Measurements from ENCODE around the gene CUEDC1. TPM values are rescaled to one million over a fixed set of nuclear protein-coding genes. Genes with fewer than 3 reads are reported as not detected.

CUEDC1 gene
- polyA plus RNA-seq, 2 of the 4 experiments (the other 2 are of a cell fraction), result 44.3 to 90.6 TPM

DNA sequence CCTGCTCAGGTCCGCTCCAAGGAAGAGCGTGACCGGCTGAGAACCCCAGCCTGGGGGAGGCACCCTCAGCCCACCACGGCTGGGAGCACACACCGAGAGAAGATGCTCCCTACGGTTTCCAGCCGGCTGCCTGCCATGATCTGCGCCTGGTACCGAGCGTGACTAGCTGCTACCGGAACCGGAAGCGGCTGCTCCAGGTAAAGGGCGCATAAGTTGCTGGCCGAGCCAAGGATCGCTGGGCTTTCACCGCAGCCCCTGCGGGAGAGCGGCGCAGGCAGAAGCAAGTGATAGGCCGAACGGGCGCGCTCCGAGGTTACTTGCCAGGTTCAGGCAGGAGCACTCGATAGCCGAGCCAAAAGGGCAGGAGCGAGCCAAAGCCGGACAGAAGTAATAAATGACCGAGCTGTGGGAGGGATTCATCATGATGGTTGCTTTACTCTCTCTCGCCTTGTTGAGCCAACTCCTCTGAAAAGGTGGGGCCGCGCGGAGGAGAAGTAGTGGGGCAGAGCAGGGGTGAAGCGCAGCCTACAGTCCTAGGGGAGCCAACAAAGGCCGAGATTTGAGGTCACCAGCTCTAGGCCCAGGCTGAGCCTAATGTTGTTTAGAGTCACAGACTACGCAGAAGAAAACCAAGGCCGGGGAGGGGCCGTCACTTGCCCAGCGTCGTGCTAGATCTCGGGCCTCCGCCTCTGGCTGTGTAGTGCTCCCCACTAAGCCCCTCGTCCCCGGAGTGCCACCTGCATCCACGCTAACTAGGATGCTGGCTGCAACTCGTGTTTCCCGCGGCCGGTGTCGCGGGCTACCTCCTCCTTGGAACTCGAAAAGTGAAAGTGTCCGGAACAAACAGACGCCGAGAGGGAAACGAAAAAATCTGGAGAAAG lies 105.1 kb downstream of the CUEDC1 start, which contains the start of gene MRPS23 (continued):
- TF ChIP-seq ZSCAN20 (CRISPR knock-in tag; IDR thresholded peaks at IDR 0.05) (no peak), FOSB (CRISPR knock-in tag; IDR thresholded peaks at IDR 0.05) (no peak), RARB (CRISPR knock-in tag; IDR thresholded peaks at IDR 0.05) (no peak), ESRRA (IDR thresholded peaks at IDR 0.05; ENCODE audit: borderline replicate concordance, low read length) (peak; percentile 48; the same call in 1 of the 2 replicates), KDM1A (IDR thresholded peaks at IDR 0.05; ENCODE audit: low read depth) (no peak), HOXB5 (CRISPR knock-in tag; IDR thresholded peaks at IDR 0.05) (no peak), CHD2 (IDR thresholded peaks at IDR 0.05; ENCODE audit: low read length, partially characterized antibody) (peak; percentile 12), MYC (IDR thresholded peaks at IDR 0.05; ENCODE audit: borderline replicate concordance, low read length) (peak; percentile 87), HDAC2 (IDR thresholded peaks at IDR 0.05) (no peak), POLR2A (IDR thresholded peaks at IDR 0.05; ENCODE audit: low read length) (peak; percentile 84), JUN (IDR thresholded peaks at IDR 0.05) (peak; percentile 93 to 97; a peak in 4 of 5 replicates), SMC3 (IDR thresholded peaks at IDR 0.05) (peak; percentile 40; the same call in 2 of the 3 replicates)
- TF ChIP-seq, protein P1, sequence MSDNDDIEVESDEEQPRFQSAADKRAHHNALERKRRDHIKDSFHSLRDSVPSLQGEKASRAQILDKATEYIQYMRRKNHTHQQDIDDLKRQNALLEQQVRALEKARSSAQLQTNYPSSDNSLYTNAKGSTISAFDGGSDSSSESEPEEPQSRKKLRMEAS (IDR thresholded peaks at IDR 0.05), result peak; percentile 97
- TF ChIP-seq, protein P2, sequence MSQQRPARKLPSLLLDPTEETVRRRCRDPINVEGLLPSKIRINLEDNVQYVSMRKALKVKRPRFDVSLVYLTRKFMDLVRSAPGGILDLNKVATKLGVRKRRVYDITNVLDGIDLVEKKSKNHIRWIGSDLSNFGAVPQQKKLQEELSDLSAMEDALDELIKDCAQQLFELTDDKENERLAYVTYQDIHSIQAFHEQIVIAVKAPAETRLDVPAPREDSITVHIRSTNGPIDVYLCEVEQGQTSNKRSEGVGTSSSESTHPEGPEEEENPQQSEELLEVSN (IDR thresholded peaks at IDR 0.05; ENCODE audit: borderline replicate concordance, low read depth), result peak; percentile 39

DNA sequence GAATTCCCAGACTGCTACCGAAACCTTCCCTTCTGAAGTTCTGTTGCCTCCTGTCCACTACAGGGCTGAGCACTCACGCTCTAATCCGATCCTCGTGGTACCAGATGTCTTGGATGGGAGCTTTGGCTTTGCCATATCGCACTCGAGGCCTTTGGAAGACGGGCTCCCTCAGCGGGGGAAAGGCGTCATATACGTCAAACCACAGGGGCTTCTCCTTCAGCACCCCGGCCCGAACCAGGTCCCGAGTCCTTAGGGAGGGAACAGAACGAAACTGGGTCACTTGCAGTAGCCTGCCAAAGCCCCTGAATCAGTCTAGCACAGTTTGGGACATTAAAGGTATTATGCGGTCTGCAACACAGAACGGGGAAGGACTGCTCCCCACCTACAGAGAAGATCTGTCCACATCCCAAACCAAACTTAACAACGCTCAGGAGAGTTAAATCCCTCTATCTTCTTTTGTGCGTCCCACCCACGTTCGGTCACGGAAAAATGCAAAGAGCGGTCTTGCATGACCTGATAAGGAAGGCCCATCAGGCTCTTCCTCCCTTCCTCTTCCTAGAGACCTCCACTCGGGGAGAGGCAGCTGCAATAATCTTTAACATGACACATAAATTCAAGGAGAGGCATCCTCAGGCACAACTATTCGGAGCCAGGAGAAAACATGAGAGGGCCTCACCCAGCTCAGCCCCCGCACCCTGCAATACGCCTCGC lies 105.9 kb downstream of the CUEDC1 start:
- FAIRE-seq (no peak), ATAC-seq (peak in 1 of 2 experiments; percentile 72; a peak in 4 of 6 replicates), DNase-seq (ENCODE audit: low read depth in 1 of 2, low spot score in 1 of 2) (no peak)
- Histone ChIP-seq H3K4me2 (peak overlapping the region; percentile 89), H3K27ac (peak overlapping the region; percentile 93), H3K9me3 (no peaks in the 10 kb centered on the region), H3K4me3 (peak overlapping the region; percentile 95), H3K4me1 (peaks cover 62% of the 10 kb centered on the region)
- POLR2A ChIA-PET, result interaction anchor here (0.6 to 3.3 kb wide), 16 partner anchors 11 to 720 kb away, joined by 3 to 35 read pairs (median 6); partner anchors contain the start of genes DYNLL2, SRSF1 and VEZF1
- WGBS (ENCODE audit: missing lambda C conversion rate), result 18% methylated on average over 27 of the region's 27 CpGs
- CTCF ChIA-PET, result interaction anchor here (1.0 to 48.7 kb wide), 10 partner anchors 11 to 735 kb away, joined by 3 to 1377 read pairs (median 41); partner anchors contain the start of genes SRSF1 and VEZF1
- TF ChIP-seq CHD4 (IDR thresholded peaks at IDR 0.05; ENCODE audit: borderline replicate concordance), result no peak
- TF ChIP-seq, protein P3, sequence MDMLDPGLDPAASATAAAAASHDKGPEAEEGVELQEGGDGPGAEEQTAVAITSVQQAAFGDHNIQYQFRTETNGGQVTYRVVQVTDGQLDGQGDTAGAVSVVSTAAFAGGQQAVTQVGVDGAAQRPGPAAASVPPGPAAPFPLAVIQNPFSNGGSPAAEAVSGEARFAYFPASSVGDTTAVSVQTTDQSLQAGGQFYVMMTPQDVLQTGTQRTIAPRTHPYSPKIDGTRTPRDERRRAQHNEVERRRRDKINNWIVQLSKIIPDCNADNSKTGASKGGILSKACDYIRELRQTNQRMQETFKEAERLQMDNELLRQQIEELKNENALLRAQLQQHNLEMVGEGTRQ (IDR thresholded peaks at IDR 0.05), result no peak
- TF ChIP-seq, protein P4, sequence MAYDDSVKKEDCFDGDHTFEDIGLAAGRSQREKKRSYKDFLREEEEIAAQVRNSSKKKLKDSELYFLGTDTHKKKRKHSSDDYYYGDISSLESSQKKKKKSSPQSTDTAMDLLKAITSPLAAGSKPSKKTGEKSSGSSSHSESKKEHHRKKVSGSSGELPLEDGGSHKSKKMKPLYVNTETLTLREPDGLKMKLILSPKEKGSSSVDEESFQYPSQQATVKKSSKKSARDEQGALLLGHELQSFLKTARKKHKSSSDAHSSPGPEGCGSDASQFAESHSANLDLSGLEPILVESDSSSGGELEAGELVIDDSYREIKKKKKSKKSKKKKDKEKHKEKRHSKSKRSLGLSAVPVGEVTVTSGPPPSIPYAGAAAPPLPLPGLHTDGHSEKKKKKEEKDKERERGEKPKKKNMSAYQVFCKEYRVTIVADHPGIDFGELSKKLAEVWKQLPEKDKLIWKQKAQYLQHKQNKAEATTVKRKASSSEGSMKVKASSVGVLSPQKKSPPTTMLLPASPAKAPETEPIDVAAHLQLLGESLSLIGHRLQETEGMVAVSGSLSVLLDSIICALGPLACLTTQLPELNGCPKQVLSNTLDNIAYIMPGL (CRISPR knock-in tag; IDR thresholded peaks at IDR 0.05; ENCODE audit: borderline replicate concordance), result no peak
- TF ChIP-seq, protein P5, sequence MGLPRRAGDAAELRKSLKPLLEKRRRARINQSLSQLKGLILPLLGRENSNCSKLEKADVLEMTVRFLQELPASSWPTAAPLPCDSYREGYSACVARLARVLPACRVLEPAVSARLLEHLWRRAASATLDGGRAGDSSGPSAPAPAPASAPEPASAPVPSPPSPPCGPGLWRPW (IDR thresholded peaks at IDR 0.05), result no peak
- TF ChIP-seq, protein P6, sequence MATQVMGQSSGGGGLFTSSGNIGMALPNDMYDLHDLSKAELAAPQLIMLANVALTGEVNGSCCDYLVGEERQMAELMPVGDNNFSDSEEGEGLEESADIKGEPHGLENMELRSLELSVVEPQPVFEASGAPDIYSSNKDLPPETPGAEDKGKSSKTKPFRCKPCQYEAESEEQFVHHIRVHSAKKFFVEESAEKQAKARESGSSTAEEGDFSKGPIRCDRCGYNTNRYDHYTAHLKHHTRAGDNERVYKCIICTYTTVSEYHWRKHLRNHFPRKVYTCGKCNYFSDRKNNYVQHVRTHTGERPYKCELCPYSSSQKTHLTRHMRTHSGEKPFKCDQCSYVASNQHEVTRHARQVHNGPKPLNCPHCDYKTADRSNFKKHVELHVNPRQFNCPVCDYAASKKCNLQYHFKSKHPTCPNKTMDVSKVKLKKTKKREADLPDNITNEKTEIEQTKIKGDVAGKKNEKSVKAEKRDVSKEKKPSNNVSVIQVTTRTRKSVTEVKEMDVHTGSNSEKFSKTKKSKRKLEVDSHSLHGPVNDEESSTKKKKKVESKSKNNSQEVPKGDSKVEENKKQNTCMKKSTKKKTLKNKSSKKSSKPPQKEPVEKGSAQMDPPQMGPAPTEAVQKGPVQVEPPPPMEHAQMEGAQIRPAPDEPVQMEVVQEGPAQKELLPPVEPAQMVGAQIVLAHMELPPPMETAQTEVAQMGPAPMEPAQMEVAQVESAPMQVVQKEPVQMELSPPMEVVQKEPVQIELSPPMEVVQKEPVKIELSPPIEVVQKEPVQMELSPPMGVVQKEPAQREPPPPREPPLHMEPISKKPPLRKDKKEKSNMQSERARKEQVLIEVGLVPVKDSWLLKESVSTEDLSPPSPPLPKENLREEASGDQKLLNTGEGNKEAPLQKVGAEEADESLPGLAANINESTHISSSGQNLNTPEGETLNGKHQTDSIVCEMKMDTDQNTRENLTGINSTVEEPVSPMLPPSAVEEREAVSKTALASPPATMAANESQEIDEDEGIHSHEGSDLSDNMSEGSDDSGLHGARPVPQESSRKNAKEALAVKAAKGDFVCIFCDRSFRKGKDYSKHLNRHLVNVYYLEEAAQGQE (IDR thresholded peaks at IDR 0.05), result no peak
- TF ChIP-seq GATA3 (IDR thresholded peaks at IDR 0.05; ENCODE audit: borderline replicate concordance), result no peak
- no peak for TF ChIP-seq JUNB (IDR thresholded peaks at IDR 0.05)
- no peak for TF ChIP-seq BHLHE40 (IDR thresholded peaks at IDR 0.05; ENCODE audit: low read depth, low read length)
- no peak for TF ChIP-seq RAD21 (conservative IDR thresholded peaks at IDR 0.05 in 1 of 2, IDR thresholded peaks at IDR 0.05 in 1 of 2)
- TF ChIP-seq, protein P1 (IDR thresholded peaks at IDR 0.05), result no peak
- no peak for TF ChIP-seq KDM5A (IDR thresholded peaks at IDR 0.05)
- TF ChIP-seq FOSL2 (IDR thresholded peaks at IDR 0.05), result no peak
- TF ChIP-seq FOSL2 (CRISPR knock-in tag; IDR thresholded peaks at IDR 0.05), result no peak
- TF ChIP-seq FOXS1 (CRISPR knock-in tag; IDR thresholded peaks at IDR 0.05), result no peak
- no peak for TF ChIP-seq RFX5 (IDR thresholded peaks at IDR 0.05)
